GM19328 (cell line): ENCODE results near the gene KBTBD12.

Source experiments
- ATAC-seq: cut with Tn5 transposase; IDR thresholded peaks from one replicate; pipeline ENCODE4 v1.9.1; 2021; ENCODE audit warnings: mild to moderate bottlenecking, moderate library complexity; ENCODE audit not compliant: unreplicated experiment

The KBTBD12 gene

DNA sequence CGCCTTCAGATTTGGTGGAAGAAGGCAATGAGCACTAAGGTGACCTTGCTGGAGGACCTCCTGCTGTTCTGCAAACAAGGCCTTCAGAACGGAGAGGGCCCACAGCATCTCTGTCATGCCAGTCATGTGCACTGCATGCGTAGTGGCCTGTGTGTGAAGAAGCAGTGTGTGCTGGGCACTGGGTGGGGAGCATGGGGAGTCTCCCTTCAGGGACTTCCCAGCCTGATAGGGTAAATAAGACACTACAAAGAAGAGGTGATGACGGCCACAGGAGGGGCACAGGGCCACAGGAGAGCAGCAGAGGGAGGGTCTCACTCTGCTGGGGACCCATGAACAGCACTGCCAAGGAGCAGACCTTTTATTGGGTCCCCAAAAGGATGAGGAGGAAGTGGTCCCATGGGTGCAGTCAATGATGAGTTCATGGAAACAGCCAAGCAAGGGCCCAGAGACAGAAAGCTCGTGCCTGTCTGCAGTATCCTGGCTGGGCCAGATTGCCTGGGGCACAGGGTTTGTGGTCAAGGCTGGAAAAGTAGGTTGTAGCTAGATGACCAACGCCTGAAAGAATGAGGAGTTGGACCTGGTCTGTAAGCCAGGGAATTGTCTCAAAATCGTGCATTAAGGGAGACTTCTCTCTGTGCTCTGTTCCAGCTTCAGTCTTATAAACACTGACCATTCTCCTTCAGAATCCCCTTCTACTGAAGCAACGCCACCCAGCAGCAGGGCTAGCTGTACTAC is 69.4 kb downstream of the KBTBD12 start:
- ATAC-seq: no peak

DNA sequence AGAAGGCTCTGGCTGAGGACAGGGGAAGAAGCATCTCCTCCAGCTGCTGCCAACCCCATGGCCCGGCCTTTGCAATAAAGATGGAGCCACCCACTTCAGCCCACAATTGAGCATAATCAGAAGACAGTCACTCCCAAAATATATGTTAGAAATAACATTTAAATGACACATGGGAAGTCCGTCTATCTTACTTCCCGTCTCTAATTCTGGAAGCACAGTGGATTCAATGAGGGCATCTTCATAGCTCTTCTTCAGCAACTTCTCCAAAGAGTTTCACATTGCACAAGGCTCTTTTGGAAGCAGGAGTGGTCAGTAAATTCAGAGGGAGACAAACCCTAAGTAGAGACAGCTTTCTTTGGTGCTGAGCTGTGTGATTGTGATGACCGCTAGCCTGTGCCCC is 70.2 kb downstream of the KBTBD12 start:
- ATAC-seq: no peak

DNA sequence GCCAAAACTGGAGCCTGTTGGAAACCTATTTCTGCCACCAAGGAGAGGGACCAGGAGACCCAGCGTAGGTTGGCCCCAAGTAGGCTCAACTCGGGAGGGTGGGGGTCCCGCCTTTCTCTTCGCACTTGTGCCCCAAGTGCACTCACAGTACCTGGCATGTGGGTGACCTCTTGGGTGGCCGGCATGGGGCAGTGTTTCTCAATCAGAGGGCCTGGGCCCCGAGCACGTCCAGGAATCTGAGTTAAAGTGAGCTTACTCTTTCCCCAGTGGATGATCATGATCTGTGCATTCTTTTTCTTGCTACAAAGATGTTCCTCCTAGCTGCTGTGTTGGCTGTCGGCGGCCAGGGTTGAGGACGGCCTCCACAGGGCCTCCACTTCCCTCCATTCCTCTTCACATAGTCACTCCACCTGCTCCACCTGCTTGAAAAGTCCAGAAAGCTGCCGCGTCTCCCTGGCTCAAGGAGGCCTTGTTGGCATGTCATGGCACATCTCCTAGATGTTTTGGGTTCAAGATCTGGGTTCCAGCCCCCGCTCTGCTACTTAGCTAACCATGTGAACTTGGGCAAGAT is 70.7 kb downstream of the KBTBD12 start:
- ATAC-seq: no peak

DNA sequence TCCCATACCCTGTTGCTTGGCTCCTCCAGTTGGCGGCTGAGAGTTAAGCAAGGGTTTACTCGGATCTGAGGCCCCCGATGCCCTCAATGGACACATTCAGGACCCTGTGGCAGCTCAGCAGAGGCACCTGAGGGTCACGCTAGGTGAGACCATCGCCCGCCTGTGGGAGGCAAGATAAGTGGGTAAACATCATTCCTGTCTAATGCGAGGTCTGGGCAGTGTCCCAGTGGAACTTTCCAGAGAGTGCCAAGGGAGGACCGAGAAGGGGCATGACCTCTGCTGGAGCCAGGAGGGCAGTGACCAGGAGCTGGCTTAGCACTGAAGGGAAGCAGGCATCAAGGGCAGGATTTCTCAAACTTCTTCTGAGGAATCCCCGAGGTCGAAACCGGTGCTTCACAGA is 71.8 kb downstream of the KBTBD12 start:
- no peak for ATAC-seq

DNA sequence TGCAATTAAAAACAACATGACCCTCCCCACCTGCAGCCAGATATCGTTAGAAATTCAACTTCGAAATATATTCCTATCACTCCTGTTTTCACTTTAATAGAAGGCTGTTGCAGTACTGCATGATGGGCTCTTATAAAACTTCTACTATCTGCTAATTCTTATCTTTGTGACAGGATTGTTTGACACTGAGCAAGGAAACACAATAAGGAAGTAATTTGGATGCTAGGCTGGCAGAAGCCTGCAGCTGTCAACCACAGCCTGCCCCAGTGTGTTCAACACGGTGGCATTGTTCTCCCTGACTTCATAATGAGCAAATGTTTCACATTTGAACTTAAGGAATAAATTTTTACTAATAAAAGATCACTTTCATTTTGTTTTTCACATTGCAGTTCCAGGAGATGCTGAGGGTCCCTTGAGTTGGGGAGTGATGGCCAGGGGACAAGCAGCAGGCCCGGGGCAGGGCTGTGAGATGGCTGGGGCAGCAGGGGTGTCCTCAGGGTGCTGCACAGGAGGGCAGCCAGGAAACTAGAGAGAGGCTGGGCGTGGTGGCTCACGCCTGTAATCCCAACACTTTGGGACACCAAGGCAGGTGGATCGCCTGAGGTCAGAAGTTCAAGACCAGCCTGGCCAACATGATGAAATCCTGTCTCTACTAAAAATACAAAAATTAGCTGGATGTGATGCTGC is 72.4 kb downstream of the KBTBD12 start:
- ATAC-seq: no peak

DNA sequence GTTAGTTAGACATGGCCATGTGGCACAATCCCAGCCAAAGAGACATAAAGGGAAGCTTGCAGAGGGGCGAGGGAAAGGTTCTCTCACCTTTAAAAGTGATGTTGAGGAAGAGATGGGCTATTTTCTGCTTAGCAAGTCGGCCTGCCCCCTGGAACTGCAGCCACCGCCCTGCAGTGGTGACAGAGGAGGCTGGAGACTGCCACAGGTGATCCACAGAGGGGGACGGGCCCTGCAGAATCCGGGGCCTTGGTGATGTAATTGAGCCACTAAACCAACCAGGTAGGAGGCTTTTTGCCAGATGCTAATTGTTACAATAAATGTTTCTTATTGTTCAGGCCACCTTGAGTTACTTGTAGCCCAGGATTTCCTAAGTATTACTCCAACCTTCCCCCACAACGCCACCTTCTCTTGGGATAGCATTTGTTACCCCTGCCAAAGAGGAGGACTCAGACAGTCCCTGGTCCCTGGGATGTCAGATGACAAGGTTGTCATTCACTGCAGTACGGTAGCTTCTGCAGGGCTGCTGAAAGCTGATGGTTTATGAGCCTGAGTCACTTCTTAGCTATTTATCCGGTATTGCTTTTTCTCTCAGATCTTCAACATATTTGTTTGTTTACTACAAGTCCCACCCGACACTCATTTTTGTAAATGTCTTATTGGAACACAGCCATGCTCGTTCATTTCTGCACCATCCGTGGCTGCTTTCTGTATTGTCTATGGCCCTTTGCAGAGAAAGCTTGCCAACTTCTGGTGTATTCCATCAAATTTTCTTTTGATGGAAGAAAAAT is 73.9 kb downstream of the KBTBD12 start:
- no peak for ATAC-seq

DNA sequence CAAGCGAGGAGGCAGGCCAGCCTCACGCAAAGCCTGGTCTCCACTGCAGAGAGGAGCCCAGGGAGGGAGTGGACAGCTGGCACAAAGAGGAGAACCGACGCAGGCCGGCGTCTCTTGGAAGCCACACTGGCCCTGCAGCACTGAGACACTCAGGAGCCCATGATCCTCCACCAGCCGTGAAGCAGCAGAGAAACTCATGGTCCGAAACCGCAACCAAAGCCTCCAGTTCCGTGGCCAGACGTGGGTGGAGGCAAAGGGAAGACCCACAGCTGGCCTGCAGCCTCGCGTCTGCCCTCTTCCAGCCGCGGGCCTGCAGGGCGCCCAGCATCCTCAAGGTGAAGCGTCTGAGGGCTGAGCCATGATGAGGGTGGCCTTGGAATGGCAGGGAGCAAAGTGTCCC is 75.0 kb downstream of the KBTBD12 start:
- ATAC-seq: no peak

DNA sequence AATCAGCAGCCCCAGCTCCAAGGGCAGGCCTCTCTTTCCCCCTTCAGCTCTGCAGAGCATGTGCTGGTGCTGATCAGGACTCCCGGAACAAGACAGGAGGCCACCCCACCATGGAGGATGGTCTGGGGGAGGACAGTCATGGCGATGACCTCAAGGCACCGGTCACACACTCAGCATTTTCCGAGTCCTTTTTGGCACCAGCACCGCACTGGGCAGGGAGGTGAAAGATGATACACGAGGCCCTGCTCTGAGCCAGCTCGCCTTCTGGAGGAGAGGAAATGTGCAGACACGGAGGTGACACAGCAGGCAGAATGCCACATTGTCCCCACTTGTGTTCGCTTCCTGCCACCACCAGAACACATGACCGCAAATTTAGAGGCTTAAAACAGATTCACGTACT is 75.4 kb downstream of the KBTBD12 start:
- no peak for ATAC-seq

DNA sequence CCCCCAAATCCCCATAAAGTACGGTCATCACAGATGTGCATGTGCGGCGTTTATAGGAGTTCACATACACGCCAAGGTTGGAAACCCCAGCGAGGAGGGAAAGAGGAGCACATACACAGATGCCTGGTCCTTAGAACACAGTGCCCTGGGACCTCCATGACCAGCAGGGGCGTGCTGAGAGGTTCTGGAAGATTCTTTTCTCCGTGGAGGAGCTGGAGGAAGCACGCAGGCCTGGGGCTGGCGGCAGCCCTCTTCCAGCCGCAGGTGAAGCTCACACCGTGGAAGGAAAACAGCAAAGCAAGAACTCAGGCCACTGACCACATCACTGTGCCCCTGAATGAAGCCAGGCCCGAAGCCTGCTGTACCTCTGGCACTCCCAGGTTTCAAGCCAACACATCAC is 76.2 kb downstream of the KBTBD12 start:
- ATAC-seq: no peak

DNA sequence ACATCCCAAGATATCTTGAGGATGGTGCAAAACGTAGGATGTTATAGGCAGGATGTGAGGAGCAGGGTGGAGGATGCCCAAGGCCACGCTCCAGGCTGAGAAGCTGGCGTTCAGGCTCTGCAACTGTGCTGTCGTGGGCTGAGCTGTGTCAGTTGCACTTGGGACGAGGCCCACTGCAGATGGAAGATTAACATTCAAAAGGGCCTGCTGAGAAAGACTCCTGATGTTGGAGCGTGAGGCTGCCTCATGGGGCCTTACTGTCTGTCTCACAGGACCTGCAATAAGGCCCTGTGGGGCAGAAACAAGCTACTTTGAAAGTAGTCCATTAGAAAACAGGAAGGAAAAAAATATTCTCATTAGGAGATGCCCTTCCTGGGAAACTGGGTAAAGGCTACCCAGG is 76.6 kb downstream of the KBTBD12 start:
- ATAC-seq: no peak

DNA sequence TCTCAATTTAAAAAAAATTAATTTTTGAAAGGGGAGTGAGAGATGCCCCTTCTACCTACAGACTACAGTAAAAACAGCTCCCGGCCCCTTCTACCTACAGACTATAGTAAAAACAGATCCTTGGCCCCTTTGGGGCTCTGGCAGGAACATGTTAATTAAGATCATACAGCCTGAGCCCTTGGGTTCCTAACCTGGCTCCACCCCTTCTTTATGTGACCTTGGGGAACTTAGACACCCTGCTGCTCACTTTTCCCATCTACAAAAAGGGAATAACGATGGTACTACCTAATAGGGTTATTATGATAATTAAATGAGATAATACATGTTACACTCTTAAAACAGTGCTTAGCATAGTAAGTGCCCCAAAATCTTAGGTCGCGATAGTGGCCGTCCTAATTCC is 77.1 kb downstream of the KBTBD12 start:
- no peak for ATAC-seq

DNA sequence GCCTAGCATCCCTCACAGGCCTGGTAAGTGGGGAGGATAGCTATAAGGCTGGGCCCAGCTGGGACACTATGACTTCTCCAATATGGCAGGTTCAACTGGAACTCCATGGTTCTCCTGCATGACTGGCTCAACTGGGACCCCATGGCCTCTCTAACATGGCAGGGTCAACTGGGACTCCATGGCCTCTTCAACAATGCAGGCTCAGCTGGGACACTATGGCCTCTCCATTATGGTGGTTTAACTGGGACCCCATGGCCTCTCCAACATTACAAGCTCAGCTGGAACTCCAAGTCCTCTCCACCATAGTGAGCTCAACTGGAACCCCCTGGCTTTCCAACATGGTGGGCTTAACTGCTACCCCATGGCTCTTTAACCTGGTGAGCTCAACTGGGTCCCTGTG is 79.0 kb downstream of the KBTBD12 start:
- no peak for ATAC-seq

DNA sequence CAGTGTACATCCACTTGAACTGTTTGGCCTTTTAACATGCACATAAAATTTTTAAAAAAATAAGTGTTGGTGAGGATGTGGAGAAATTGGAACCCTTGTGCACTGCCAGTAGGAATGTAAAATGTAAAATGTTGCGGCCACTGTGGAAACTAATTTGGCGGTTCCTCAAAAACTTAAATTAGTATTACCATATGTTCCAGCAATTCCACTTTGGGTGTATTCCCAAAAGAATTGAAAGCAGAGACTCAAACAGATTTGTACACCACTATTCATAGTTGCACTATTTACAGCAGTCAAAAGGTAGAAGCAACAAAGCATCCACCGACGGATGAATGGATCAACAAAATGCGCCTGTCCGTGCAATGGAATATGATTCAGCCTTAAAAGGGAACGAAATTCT is 82.0 kb downstream of the KBTBD12 start:
- no peak for ATAC-seq

DNA sequence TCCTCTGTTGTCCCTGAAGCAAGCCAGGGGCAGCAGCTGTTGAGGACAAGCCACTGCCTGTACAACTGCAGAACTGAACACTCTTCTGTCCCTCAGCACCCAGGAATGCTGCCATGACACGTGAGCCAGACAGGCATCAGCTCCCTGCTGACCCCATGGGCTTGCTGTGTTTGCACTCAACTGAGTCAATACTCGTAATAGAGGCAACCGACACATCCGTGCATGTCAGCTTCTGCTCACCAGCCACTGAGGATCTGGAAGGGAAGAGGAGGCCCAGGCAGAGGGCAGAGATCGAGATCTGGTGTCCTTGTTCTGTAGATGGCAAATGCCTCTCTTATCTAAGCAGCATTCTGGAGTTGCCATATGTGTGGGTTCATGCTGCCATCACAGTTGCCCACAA is 82.9 kb downstream of the KBTBD12 start:
- no peak for ATAC-seq

DNA sequence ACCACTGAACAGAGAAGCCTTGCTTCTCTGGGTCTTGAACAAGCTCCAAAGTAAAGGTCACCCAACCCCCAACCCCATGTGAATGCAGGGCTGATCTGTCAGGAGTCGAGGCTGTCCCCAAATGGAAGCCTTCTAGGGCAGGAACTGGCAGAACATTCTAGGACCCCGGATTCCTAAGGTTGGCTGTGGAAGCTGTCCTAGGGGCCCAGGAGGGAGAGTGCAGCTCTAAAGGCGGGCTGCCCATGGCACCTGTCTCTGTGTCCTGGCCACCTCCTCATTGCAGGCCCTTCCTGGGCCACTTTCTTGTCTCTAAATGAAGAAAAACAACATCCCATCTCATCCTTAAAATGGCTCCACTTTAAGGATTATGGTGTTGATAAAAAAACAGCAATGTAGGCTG is 83.6 kb downstream of the KBTBD12 start:
- ATAC-seq: no peak

DNA sequence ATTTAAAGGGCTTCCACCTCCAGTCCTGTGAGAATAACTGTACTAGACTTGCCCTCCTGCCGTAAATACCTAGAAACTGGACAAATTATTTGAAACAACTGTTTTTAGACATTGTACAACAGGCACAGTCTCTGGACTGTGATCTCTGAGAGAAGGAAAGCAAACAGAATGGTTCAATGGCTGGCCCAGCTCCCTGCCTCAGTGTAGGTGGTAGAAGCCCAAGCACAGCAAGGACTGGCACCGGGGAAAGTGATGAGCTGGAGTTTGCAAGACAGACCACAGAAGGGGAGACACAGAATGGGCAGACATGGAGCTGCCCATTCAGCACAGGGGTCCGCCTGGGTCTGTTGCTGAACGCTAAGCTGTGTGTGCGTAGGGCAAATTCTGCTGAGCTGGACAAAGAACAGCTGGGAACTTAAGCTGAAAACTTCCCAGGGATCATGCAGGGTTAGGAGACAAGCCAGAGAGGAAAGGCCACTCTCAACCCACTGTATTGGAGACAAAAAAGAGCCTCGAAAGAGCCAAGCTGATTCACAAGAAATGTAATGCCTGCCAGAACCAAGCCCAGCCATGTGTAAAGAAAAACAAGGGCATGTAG is 84.6 kb downstream of the KBTBD12 start:
- ATAC-seq: no peak

DNA sequence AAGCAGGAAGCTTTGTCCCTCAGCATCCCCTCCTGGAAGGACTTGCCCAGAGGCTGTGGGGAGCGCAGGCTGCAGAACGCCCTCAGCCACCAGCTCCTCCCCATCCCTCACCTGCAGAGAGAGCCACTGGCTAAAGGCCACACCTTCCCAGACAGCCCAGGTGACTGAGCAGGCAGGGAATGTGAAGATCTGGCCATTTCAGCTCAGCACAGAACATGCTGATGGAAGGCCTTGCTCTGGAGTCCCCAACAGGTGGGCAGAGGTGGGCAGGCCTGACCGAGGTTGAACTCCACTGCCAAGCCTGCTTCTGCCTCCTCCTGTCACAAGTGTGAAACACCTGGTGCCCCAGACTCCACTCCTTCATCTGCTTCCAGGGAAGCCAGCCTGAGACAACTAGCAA is 86.5 kb downstream of the KBTBD12 start:
- ATAC-seq: no peak

DNA sequence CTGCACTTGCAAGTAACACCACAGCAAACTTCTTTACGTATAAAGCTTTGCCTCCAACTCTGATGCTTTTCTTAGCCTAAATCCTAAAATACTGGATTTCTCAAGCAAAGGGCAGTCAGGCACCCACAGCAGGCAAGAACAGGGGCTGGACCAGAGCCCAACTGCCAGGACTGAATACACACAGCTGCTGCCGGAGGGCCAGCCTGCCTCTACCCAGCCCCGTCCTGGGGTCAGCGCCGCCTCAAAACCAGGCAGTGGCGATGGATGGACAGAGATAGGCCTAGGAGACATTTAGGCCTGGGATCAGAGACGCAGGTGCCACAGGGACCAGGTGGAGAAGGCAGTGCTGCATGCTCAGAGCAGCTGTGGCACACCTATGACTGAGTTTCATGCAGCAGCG is 89.6 kb downstream of the KBTBD12 start:
- no peak for ATAC-seq

DNA sequence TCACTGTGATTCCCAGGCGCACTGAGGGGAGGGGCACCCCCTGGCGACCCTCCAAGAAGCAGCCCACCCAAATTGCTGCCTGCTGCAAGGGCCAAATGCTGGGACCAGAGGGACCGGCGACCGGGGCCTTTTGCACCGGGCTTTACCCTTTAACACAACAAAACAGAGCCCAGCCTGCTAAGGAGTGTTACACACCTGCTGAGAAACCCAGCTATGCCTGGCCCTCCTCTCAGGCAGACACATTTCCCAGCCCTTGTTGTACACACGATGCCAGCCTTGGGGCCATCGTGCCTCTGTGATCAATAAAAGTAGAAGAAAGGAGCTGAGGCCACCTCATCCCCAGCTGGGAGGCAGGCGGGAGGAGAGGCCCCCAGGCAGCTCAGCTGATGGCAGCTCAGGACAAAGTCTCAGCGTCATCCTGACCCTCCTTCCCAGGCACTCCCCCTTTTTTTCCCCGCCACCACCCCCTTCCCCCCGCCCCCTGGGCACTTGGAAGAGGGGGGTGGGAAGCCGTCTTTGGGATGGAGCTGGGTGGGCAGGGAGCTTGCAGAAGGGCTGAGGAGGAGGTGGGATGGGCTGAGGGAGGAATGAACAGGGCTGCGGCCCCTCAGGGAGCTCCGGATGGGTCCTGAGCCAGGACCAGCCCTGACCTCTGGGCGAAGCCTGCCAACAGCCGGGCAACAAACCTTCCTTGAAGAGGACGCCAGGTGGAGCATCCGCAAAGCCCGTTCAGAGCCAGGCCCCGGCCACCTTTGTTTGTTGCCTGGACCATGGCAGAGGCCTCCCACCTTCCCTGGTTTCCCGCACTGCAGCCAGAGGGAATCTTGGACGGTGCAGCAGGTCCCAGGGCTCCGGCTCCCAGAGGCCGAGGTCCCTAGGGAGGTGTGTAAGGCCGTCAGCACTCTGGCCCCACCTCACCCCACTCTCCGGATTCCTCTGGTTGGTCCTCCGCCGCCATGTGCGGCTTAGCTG is 91.3 kb downstream of the KBTBD12 start:
- ATAC-seq: no peak

DNA sequence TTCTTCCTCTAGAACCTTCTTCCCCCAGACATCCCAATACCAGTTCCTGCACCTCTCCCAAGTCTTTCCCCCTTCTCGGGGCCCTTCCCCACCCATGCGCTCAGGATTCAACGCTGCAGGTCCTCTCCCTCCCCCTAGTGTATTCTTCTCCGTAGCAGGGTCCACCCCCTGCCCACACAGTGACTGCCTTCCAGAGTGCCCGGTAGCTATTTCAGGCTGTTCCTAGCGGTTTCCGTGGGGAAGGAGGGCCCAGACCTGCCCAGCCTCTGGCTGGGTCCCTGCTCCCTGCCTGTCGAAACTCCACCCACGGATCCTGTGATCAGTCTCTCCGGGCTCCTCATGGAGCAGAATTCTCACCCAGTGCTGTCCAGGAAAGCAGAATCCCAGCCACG is 92.0 kb downstream of the KBTBD12 start:
- ATAC-seq: no peak
